ENCODE data around the gene HS3ST1.

- no peak for TF ChIP-seq CTCF (IDR thresholded peaks at IDR 0.05)
- no peak for TF ChIP-seq POLR2A (IDR thresholded peaks at IDR 0.05)
Observed at GRCh38 chr4:11456401-11456800, 27.7 kb upstream of the HS3ST1 start.

Data from ovary (tissue), 3 donors.